ENCODE measurements around the gene ZFAND3. TPM values are rescaled to one million over a fixed set of nuclear protein-coding genes. Genes with fewer than 3 reads are reported as not detected.

The ZFAND3 gene
- total and polyA plus RNA-seq, 12 donors, result 21.4 to 163 (median 46.3) TPM

GRCh38 chr6:38115626-38116008, 296.1 kb downstream of the ZFAND3 start:
- Histone ChIP-seq H3K27ac (no peak overlapping the region), H3K27me3 (no peaks in the 10 kb centered on the region), H3K9me3 (replicated peaks in 1 of 3) (no peaks in the 10 kb centered on the region), H3K4me3 (no peak overlapping the region), H3K36me3 (replicated peaks in 1 of 2) (no peaks in the 10 kb centered on the region), H3K4me1 (replicated peaks in 1 of 2) (peaks cover 0 to 5% of the 10 kb centered on the region in 2 donors)
- no peak for DNase-seq
- TF ChIP-seq CTCF (IDR thresholded peaks at IDR 0.05), result no peak
- TF ChIP-seq POLR2A (IDR thresholded peaks at IDR 0.05), result no peak
- WGBS, 4 donors, result 93 to 100% (median 95%) methylated on average over 3 of the region's 3 CpGs
- intact Hi-C loops (cut with DNase I), result no loop called here

GRCh38 chr6:38116248-38116647, 296.7 kb downstream of the ZFAND3 start:
- Histone ChIP-seq H3K27me3 (no peaks in the 10 kb centered on the region), H3K9me3 (replicated peaks in 1 of 3) (no peaks in the 10 kb centered on the region), H3K27ac (no peak overlapping the region), H3K4me1 (replicated peaks in 1 of 2) (no peaks in the 10 kb centered on the region), H3K4me3 (no peak overlapping the region), H3K36me3 (replicated peaks in 1 of 2) (no peaks in the 10 kb centered on the region)
- no peak for DNase-seq
- 91 to 98% (median 95%) methylated on average over 6 of the region's 6 CpGs for WGBS, 4 donors
- TF ChIP-seq POLR2A (IDR thresholded peaks at IDR 0.05) (no peak), CTCF (IDR thresholded peaks at IDR 0.05) (no peak)
- intact Hi-C loops (cut with DNase I), result no loop called here

- 57 to 73% (median 61%) methylated on average over 1 of the region's 1 CpG for WGBS, 4 donors
Measured at GRCh38 chr6:38117281-38117680, 297.8 kb downstream of the ZFAND3 start.

GRCh38 chr6:38118791-38119365, 299.4 kb downstream of the ZFAND3 start:
- WGBS, 4 donors, result 58 to 76% (median 65%) methylated on average over 2 of the region's 2 CpGs
- Histone ChIP-seq H3K27me3 (no peaks in the 10 kb centered on the region), H3K4me3 (no peak overlapping the region), H3K4me1 (replicated peaks in 1 of 2) (no peaks in the 10 kb centered on the region), H3K27ac (no peak overlapping the region), H3K36me3 (replicated peaks in 1 of 2) (no peaks in the 10 kb centered on the region), H3K9me3 (replicated peaks in 1 of 3) (no peaks in the 10 kb centered on the region)
- intact Hi-C loops (cut with DNase I), result no loop called here
- no peak for TF ChIP-seq POLR2A (IDR thresholded peaks at IDR 0.05)
- TF ChIP-seq CTCF (IDR thresholded peaks at IDR 0.05), result no peak
- no peak for DNase-seq

More at GRCh38 chr6:38117281-38117680, 297.8 kb downstream of the ZFAND3 start:
- Histone ChIP-seq H3K9me3 (replicated peaks in 1 of 3) (no peaks in the 10 kb centered on the region), H3K4me1 (replicated peaks in 1 of 2) (no peaks in the 10 kb centered on the region), H3K36me3 (replicated peaks in 1 of 2) (no peaks in the 10 kb centered on the region), H3K4me3 (no peak overlapping the region), H3K27me3 (no peaks in the 10 kb centered on the region), H3K27ac (no peak overlapping the region)
- TF ChIP-seq CTCF (IDR thresholded peaks at IDR 0.05), result no peak
- TF ChIP-seq POLR2A (IDR thresholded peaks at IDR 0.05), result no peak
- intact Hi-C loops (cut with DNase I), result no loop called here
- no peak for DNase-seq

All from adrenal gland (tissue), 12 donors.